ENCODE results near the gene MGAT5B.

GRCh38 chr17:76894842-76895241 lies 26.6 kb downstream of the MGAT5B start:
- TF ChIP-seq JUND (IDR thresholded peaks at IDR 0.05; ENCODE audit: borderline replicate concordance, low read depth, low read length), result no peak
- TF ChIP-seq JUND (tag; IDR thresholded peaks at IDR 0.05; ENCODE audit: borderline replicate concordance, low read depth, low read length), result no peak
- no peak for TF ChIP-seq UBTF (IDR thresholded peaks at IDR 0.05; ENCODE audit: borderline replicate concordance in 1 of 2, low read depth in 2 of 2, low read length in 2 of 2)
- TF ChIP-seq ZBTB33 (CRISPR knock-in tag; IDR thresholded peaks at IDR 0.05), result no peak
- no peak for TF ChIP-seq MBD2 (IDR thresholded peaks at IDR 0.05; ENCODE audit: borderline replicate concordance, low read depth)
- TF ChIP-seq ZNF644 (tag; IDR thresholded peaks at IDR 0.05; ENCODE audit: low read depth), result no peak
